Globus pallidus (tissue), 1 donor: Measurements from ENCODE around the gene KCNK4.

Source experiments
- DNase-seq: peaks from one replicate; pipeline ENCODE4 v3.0.0-alpha.2; 2015; ENCODE audit warnings: low spot score

Gene KCNK4

DNA sequence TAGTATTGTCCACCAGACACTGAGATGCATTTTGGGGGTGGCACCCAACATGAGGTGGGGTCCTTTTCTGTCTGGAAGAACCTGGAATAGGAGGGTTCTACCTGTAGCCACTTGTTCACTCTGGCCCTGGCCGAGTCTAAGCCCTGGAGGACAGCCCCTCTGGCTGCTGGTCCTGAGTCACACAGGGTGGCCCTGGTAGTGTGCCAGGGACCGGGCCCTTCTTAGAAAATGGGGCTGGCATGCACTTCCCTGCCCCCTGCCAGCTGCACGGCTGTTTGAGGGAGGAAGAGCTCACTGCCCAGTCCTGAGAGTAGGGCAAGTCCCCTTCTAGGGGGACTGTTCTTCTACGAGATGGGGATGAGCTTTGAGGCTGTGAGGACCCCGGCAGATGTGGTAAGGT lies 37.6 kb upstream of the KCNK4 start:
- no peak for DNase-seq

- DNase-seq: no peak
These were observed 36.8 kb upstream of the KCNK4 start for GRCh38 chr11:64254326-64254725.

DNA sequence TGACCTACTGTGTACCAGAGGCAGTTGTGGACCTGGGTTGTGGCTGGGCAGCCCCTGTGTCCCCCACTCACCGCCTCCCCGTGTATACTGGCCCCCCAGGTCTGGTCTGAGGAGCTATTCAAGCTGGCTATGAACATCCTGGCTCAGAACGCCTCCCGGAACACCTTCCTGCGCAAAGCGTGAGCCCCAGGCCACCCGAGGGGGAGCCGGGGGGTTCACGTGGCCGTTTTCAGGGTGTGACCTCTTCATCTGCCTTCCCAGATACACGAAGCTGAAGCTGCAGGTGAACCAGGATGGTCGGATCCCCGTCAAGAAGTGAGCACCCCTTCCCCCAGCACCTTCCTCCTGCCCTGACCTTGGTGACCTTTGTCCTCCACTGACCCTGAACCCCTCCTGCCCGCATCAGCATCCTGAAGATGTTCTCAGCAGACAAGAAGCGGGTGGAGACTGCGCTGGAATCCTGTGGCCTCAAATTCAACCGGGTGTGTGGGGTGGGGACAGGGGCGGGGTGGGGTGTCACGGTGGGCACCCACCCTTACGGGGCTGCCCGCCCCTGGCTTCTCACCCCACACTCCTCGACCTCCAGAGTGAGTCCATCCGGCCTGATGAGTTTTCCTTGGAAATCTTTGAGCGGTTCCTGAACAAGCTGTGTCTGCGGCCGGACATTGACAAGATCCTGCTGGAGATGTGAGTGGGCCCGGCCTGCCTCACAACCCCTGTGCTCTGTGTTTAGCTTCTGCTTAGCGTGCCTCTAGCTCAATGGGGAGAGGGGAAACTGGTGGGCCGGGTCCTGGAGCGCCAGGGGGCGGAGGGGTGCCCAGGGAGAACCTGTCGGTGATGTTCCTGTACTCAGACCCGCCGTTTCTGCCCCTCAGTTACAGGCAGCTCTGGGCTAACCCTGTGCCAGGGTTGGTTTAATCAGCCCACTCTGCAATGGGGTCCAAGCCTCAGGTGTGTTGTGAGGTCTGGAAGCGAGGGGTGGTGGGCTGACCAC lies 35.7 kb upstream of the KCNK4 start:
- DNase-seq: no peak

GRCh38 chr11:64256300-64256699 lies 34.8 kb upstream of the KCNK4 start:
- DNase-seq: no peak

- DNase-seq: no peak
These were observed 32.7 kb upstream of the KCNK4 start for GRCh38 chr11:64258356-64258755.

DNA sequence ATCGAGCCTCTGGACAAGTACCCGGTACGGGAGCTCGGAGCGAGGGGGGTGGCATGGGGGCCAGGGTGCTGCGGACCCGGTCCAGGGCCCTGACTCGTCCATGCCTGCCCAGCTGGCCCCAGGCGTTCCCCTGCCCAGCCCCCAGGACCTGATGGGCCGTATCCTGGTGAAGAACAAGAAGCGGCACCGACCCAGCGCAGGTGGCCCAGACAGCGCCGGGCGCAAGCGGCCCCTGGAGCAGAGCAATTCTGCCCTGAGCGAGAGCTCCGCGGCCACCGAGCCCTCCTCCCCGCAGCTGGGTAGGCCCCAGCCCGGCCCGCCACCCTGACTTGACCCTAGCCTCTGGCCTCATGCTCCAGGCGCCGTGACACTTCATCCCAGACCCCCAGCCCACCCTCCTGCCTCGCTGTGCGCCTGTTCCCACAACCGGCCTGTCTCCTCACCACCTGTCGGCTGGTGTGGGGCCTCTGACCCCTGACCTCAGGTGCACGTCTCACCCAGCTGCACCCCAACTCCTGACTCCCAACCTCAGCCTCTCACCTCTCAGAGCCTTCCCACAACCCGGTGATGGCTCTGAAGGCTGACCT lies 32.1 kb upstream of the KCNK4 start:
- no peak for DNase-seq

DNA sequence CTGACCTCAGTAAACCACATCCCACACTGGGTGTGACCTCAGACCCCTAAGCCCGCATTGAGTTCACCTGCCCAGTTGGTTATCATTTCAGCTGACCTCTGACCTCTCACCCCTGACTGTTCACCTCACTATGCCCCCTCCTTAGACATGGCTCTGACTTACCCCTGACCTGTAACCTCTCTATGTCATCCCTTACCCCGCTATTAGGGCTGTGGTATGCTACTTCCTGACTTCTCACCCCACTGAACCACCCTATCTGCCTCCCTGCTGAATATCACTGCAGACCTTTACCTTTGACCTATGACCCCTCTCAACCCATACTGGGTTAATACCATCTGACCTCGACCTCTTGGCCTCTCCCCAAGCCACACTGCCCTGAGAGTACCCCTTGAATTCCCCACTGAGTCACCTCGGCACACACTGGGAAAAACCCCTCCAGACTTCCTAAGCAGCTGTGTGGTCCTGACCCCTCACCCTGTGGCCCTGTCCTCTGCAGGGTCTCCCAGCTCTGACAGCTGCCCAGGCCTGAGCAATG lies 31.5 kb upstream of the KCNK4 start:
- DNase-seq: no peak

GRCh38 chr11:64260147-64260708 lies 30.9 kb upstream of the KCNK4 start:
- DNase-seq: no peak

GRCh38 chr11:64261556-64262080 lies 29.5 kb upstream of the KCNK4 start:
- DNase-seq: no peak

DNA sequence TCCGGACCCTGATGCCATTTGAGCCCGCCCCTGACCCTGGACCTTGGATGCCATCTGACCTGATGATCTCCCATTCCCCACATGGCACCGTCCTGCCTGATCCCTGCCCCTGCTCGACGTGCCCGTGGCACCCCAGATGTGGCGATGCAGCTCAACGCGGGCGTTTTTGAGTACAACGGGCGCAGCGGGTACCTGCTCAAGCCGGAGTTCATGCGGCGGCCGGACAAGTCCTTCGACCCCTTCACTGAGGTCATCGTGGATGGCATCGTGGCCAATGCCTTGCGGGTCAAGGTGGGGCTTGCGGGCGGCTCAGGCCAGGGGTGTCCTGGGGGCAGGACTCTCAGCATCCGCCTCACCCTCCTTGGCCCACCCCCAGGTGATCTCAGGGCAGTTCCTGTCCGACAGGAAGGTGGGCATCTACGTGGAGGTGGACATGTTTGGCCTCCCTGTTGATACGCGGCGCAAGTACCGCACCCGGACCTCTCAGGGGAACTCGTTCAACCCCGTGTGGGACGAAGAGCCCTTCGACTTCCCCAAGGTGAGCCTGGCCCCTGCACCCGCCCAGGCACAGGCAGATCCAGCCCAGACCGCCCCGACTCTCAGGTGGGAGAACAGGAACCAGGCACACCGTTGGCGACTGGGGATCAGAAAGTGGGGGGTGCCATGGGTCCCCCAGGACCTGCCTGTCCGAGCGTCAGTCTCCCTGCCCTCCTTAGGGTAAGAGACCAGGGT lies 28.7 kb upstream of the KCNK4 start:
- DNase-seq: no peak

- DNase-seq: no peak
These were observed 27.8 kb upstream of the KCNK4 start for GRCh38 chr11:64263021-64263946.

GRCh38 chr11:64263947-64264317 lies 27.2 kb upstream of the KCNK4 start:
- DNase-seq: no peak

DNA sequence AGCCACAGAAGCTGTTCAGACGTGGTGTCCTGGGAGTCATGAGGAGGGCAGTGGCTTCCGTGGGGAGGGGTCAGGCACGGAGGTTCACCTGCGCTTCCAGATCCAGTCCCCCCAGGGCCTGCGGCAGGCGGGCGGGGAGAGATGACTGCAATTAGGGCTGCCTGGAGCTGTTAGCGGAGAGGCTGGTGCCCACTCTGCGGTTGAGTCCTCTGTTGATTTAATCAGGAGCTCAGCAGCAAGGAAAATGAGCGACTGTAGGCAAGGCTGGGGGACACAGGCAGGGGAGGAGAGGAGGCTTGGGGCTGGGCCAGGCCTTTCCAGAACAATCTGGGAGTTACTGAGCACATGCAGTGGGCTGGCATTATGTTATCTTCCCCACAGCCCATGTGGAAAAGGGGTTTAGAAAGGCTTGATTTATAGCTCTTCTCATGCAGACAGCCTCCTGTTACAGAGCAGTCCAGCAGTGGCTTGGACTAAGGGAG lies 26.7 kb upstream of the KCNK4 start:
- DNase-seq: no peak

DNA sequence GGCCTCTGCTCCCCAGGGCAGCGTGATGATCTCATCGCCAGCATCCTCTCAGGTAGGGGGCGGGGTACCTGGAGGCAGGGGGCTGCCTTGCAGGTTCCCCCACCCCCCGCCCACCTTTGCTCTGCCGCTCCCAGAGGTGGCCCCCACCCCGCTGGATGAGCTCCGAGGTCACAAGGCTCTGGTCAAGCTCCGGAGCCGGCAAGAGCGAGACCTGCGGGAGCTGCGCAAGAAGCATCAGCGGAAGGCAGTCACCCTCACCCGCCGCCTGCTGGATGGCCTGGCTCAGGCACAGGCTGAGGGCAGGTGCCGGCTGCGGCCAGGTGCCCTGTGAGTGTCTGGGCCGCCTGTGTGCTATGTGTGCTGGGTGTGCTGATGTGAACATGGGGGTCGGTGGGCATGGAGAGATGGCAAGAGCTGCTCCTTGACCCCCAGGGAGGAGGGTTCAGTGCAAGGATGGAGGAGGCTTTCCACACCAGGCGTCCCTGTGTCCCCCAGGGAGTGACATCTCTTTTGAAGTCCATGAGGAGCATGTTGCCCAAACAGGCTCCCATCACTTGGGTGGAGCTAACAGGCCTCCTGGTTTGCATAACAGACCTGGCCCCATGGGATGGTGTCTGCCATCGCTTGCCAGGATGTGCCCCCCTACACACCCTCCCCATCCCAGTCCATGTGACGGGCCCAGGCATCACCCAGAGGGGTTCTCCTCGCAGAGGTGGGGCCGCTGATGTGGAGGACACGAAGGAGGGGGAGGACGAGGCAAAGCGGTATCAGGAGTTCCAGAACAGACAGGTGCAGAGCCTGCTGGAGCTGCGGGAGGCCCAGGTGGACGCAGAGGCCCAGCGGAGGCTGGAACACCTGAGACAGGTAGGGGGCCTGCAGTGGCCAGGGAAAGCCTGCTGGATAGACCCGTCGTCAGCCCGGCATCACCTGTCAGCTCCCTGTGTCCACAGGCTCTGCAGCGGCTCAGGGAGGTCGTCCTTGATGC lies 25.6 kb upstream of the KCNK4 start:
- DNase-seq: no peak

DNA sequence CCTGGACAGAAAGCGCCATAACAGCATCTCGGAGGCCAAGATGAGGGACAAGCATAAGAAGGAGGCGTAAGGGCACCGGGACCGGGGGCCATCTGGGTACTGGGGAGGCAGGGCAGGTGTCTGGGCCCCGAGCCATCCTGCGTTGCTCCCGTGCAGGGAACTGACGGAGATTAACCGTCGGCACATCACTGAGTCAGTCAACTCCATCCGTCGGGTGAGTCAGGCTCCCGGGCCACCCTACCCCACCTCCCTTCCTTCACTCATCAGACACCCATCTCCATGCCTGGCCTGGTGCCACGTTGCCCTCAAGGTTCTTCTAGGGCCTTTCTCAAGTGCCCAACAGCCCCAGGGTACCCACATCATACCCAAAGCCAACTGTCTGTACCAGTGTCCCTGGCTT lies 24.8 kb upstream of the KCNK4 start:
- DNase-seq: no peak

- DNase-seq: no peak
These were observed 23.7 kb upstream of the KCNK4 start for GRCh38 chr11:64267207-64267945.

DNA sequence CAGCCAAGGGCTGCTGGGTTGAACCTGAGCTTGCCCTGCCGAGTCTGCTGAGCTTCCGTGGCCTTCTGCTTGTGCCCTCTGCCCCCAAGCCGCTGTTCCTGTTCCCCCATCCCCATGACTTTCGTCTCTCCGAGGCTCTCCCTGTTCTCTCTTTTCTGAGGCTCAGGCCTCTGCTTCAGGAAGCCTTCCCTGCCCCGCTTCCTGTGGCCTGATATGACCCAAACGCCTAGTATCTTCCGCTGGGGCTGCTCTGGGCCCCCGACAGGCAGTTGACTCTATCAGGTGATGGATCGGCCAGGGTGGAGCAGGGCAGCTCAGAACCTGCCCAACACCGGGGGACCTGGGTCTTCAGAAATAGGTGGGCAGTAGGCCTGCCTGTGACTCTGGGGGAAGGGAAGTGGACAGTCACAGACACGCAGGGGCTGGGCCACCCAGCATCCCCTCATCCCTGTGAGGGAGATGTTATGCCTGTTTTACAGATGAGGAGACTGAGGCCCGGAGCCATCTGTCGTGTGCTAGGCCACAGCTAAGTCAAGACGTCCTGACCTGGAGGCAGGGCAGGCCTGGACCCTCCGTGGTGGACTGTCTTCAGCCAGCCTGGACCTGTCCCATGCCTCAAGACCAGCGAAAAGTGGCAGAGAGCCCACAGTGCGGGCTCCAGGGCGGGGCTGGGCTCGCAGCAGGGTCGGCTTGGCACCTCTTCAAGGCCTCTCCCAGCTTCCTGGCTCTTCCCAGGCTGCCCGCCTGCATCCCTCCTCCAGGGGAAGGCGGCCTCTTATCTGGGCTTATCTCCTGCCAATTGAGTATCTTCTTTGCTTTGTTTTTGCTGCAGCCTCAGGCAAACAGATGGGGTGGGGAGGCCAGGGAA lies 22.8 kb upstream of the KCNK4 start:
- no peak for DNase-seq
